ENCODE measurements around the gene AP3D1.

GRCh38 chr19:2063824-2064223 is 87.5 kb downstream of the AP3D1 start:
- no peak for TF ChIP-seq CTCF (IDR thresholded peaks at IDR 0.05 in 4 of 5, conservative IDR thresholded peaks at IDR 0.05 in 1 of 5)
- TF ChIP-seq POLR2A (IDR thresholded peaks at IDR 0.05) = no peak
